HEK293 (cell line): ENCODE results near the gene CWC25.

Experiments
- YY1 ChIP-seq: fragments of 450-650 bp; formaldehyde crosslinking; IDR thresholded peaks from 2 replicates; pipeline ENCODE4 v1.5.1; 2018; ENCODE audit warnings: missing biosample characterization, missing genetic modification characterization
- ZFP41 ChIP-seq: fragments of 450-650 bp; formaldehyde crosslinking; IDR thresholded peaks from 2 replicates; pipeline ENCODE4 v1.5.1; 2016; ENCODE audit warnings: missing biosample characterization, missing genetic modification characterization, borderline replicate concordance
- ZNF157 ChIP-seq: fragments of 450-650 bp; formaldehyde crosslinking; IDR thresholded peaks from 2 replicates; pipeline ENCODE4 v1.5.1; 2016; ENCODE audit warnings: missing biosample characterization, missing genetic modification characterization
- ZNF174 ChIP-seq: fragments of 450-650 bp; formaldehyde crosslinking; IDR thresholded peaks from 2 replicates; pipeline ENCODE4 v1.5.0; 2017; ENCODE audit warnings: missing biosample characterization, mild to moderate bottlenecking, missing genetic modification characterization
- ZNF19 ChIP-seq: fragments of 450-650 bp; formaldehyde crosslinking; IDR thresholded peaks from 2 replicates; pipeline ENCODE4; 2016; ENCODE audit warnings: missing biosample characterization, missing genetic modification characterization, low read depth
- ZNF530 ChIP-seq: fragments of 450-650 bp; formaldehyde crosslinking; IDR thresholded peaks from 2 replicates; pipeline ENCODE4 v1.5.1; 2016; ENCODE audit warnings: low read depth, missing biosample characterization, missing genetic modification characterization
- ZNF768 ChIP-seq: fragments of 450-650 bp; formaldehyde crosslinking; IDR thresholded peaks from 2 replicates; pipeline ENCODE4 v1.5.1; 2018; ENCODE audit warnings: missing biosample characterization, mild to moderate bottlenecking, missing genetic modification characterization
- TF ChIP-seq, protein P1 (sequence below): fragments of 450-650 bp; formaldehyde crosslinking; IDR thresholded peaks from 2 replicates; pipeline ENCODE4 v1.5.1; 2016; ENCODE audit warnings: missing biosample characterization, missing genetic modification characterization

DNA sequence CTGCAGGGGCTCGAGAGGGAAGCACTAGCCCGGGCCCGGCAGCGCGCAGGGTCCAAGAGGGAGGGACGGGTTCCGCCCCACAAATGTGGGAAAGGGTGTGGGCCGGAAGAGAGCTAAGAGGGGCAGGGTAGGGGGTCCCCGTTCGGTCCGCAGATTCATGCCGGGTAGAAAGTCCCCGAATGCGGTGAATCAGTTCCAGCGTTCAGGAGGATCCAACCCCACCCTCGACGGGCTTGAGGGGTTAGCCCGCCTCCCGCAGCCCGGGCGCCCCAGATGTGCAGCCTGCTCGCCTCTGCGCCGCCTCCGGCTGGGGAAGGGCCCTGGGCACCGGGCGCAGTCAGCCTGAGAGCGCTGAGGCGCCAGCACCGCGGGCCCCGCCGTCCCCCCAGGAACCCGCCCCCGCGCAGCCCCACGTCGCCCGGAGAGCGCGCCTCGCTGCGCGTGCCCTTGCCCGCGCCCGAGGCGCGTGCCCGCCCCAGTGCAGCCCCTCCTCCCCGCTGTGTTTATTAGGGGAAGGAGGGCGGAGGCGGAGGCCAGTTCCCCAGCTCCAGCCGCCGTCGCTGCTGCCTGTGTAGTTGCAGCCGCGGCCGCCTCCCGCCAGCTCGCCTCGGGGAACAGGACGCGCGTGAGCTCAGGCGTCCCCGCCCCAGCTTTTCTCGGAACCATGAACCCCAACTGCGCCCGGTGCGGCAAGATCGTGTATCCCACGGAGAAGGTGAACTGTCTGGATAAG is 44.6 kb upstream of the CWC25 start, which contains the start of gene LASP1:
- TF ChIP-seq ZNF157 (tag by site-specific recombination), result no peak
- TF ChIP-seq ZNF19 (tag by site-specific recombination), result no peak
- TF ChIP-seq ZNF530 (tag by site-specific recombination), result no peak
- no peak for TF ChIP-seq ZNF174 (tag by site-specific recombination)
- 0 out of 2 replicates have a peak, but pooled peaks have one; percentile 4 for TF ChIP-seq YY1 (tag by site-specific recombination)
- TF ChIP-seq, protein P1, sequence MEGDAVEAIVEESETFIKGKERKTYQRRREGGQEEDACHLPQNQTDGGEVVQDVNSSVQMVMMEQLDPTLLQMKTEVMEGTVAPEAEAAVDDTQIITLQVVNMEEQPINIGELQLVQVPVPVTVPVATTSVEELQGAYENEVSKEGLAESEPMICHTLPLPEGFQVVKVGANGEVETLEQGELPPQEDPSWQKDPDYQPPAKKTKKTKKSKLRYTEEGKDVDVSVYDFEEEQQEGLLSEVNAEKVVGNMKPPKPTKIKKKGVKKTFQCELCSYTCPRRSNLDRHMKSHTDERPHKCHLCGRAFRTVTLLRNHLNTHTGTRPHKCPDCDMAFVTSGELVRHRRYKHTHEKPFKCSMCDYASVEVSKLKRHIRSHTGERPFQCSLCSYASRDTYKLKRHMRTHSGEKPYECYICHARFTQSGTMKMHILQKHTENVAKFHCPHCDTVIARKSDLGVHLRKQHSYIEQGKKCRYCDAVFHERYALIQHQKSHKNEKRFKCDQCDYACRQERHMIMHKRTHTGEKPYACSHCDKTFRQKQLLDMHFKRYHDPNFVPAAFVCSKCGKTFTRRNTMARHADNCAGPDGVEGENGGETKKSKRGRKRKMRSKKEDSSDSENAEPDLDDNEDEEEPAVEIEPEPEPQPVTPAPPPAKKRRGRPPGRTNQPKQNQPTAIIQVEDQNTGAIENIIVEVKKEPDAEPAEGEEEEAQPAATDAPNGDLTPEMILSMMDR (tag by site-specific recombination), result no peak; the same call in 1 of the 2 replicates
- TF ChIP-seq ZFP41, result no peak
- no peak for TF ChIP-seq ZNF768 (tag by site-specific recombination)
